Epidermal melanocyte (primary cell): ENCODE measurements around the gene CLNS1A.
A peak's percentile ranks its signal among the peaks of the same experiment; 100 is the strongest.
"Not testable (repeated sequence)": the region's sequence is repeated elsewhere in the genome, so short reads cannot be mapped to it uniquely, and the experiment has no call there.

Experiments
- DNase-seq: peaks from one replicate; pipeline ENCODE4 v3.0.0; 2011; ENCODE audit warnings: low spot score; ENCODE audit not compliant: insufficient read length

The CLNS1A gene

DNA sequence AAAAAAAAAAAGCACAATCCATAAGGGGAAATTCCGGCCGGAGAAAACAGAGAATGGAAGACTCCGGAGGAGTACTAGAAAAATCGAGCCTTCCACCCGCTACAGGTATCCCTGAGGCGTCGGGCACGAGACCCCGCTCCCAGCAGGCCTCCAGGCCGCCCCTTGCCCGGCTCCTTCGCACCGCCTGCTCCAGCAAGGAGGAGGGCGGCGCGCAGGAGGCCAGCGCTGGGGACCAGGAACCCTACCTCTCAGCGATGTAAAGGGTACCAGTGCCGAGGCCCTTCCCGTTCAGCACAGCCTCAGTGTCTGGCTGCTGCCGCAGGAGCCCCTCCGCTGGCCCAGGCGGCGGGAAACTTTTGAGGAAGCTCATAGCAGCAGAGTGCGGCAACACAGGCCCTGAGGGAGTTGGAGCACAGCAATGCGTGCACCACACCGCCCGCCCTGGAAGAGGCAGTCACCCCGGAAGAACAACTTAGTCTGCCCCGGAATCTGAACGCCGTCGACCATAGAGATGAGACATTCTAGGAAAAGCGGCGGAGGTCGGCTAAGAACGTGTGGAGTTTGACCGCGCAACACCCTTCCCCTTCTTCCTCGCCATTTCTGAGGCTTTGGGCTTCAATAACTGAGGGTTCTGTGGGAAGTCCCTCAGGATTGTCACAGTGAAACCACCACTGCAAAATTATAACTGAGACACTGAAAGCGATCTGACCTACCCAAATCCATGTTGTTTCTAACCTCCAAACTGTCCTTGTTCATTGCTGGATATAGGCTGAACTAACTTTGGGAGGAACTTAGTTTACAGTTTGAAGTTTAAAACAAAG is at the start of gene CLNS1A:
CLNS1A (minus strand) TSS at position 450 of the 821 bp plus-strand sequence; CDS start at position 370, 80 bp downstream.
- peak; percentile 30 for DNase-seq

GRCh38 chr11:77687088-77687487 is 49.5 kb upstream of the CLNS1A start:
- DNase-seq, result no peak

GRCh38 chr11:77677138-77677537 is 39.5 kb upstream of the CLNS1A start:
- DNase-seq, result no peak

DNA sequence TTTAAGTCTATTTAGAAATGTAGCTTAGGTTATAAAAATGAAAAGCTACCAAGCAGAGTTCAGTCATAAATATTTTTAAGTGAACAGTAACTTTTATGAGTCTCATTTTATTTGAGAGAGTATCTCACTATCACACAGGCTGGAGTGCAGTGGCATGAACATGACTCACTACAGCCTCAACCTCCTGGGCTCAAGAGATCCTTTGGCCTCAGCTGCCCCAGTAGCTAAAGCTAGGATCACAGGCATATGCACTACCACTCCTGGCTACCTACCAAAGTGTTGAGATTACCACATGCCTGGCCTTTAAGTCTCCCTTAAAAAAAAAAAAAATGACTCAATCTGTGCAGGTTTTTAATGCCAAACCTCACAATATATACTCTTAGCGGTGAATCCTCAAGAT is 34.7 kb upstream of the CLNS1A start:
- DNase-seq, result no peak

DNA sequence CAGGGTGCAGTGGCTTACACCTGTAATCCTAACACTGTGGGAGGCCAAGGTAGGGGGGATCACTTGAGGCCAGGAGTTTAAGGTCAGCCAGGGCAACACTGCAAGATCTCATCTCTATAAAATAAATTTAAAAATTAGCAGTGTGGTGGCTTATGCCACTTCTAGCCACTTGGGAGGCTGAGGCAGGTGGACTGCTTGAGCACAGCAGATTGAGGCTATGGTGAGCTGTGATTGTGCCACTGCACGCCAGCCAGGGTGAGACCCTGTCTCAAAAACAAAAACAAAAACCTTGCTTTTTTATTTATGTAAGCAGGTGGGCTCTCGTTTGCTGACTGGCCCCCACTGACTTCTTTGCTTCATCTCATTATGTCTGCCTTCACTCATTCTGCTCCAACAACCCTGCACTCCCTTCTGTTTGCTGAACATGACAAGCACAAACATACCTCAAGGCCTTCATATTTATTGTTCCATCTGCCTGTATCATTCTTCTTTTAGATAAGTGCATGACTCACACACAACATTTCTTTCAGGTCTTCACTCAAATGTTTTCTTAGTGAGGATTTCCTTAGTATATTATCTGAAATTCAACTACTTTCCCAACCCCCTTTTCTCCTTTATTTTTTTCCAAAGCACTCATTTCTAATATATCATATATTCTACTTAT is 32.4 kb upstream of the CLNS1A start:
- DNase-seq, result no peak

DNA sequence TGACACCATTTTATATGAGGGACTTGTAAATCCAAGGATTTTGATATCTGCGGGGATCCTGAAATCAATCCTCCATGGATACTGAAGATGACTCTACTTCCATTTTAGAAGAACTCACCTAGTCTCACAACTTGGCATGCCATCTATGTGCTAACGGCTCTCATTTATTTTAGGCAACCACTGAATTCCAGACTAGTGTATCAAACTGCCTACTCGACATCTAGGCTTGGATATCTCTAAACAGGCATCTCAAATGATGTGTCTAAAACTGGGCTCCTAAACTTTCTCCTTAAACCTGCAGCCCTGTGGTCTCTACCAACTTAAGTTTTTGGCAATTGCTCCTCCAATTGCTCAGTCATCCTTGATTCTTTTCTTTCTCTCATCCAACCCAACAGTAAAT is 31.2 kb upstream of the CLNS1A start:
- DNase-seq, result no peak

DNA sequence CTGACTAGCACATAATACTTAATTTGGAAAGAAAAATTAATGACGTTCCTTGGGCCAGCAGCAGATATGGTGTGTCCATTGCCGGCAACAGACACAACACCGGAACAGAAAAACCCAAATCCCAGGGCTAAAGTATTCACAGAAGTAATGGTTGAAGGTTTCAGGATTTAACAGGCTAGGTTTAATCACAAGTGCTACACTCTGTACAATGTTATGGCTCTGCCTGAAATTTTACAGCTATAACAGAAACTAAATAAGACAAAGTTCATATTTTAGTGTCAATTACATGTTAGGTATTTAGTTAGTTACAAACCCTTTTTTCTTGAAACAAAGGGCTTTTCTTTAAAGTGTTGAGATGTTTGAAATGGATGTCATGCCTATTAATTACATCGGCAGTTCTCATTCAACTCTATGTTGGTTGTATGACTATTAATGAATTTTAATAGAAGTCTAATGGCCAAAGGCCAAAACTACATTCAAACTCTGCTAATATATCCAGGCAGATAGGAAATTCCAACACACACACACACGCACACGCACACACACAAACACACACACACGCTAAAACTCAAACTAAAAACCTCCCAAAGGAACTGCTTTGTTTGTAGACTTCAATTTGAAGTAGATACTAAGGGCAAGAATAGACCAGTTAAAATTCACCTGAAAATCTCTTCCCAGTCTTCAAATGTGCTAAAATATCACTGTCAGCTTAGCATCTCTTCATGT is 27.8 kb upstream of the CLNS1A start:
- no peak for DNase-seq

DNA sequence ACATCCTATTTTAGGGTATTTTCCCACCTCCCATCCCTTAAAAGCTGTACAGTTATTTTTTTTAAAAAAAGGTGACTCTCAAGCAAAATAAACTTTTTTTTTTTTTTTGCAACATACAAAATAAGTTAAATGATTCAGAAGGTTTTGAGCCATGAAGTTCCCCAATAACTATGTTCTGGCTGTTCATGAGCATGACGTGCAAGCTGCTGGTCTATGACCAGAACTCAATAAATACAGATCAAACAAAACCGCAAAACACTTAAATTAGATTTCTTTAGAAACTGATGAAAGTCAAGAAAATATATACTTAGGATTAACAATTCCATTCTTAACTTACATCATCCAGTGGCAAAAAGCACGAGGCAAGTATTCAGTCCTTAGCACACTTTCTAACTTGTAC is 24.1 kb upstream of the CLNS1A start:
- no peak for DNase-seq

DNA sequence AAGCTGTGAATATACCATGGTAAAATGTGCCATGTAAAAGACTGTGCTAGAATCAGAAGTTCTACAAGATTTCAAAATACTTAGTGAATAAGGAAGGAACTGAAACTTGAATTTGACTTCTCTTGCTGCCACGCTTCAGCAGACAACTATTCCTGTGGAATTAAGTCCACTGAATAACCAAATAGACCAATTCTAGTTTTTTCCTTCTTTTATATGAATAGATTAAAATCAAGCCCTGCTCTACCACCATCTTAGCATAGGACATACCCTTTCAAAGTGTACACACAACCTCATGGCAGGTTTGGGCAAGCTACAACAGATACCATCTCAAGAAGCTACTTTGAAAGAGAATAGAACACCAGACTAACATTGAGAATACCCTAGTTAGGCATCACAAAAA is 23.4 kb upstream of the CLNS1A start:
- DNase-seq, result no peak

DNA sequence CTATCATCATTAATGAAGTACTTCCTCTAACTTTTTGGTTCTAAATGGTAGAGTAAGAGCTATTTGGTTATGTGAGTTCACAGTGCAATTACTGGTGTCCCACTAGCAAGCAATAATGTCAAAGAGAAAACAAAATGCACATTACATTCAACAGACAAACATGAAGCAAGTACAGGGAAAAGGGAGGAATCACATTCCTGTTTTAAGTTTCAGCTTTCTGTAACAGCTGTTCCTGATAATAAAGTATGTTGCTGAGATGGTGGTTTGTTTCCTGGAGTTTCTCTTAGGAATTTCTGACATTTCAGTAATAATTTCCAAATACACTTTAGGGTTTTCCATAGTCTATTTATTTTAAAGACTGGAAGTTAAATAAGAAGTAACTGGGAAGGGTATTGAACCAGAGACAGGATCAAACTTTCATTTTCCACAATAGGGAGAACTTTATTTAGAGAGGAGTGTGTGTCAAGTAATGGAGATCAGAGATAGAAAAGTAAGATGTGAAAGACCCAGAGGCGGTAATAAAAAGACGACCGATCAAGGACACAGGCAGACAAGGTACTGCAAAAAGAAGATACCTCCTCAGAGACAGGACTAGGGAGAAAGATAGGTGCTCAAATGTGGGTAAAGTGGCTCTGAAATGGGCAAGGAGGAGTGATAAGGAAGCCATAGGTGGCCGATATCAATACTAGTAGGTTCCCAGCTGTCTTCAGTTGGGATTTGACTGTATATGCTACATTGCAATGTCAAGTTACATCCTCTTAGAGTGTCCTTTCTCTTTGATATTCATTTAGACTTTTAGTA is 20.8 kb upstream of the CLNS1A start:
- DNase-seq, result no peak

DNA sequence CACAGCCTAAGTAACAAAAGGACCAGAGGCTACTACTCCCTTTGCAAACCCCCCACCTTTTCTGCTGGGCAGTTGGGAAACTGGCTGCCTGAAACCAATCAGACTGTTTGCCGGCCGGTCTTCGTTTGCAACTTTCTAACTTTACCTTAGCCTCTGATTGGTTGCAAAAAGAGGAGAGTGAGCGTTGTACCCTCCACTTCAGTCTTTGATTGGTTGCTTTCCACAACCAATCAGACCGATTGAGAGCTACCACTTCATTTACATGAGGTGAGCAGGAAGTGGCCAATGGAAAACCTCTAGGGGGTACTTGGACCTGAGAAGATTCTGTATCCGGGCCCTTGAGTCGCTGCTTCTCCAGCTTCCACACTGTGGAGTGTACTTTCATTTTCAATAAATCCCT is 18.8 kb upstream of the CLNS1A start:
- no peak for DNase-seq

- DNase-seq, result no peak
Measured at GRCh38 chr11:77654770-77655434, 17.3 kb upstream of the CLNS1A start.

GRCh38 chr11:77650123-77650522 is 12.5 kb upstream of the CLNS1A start:
- no peak for DNase-seq

DNA sequence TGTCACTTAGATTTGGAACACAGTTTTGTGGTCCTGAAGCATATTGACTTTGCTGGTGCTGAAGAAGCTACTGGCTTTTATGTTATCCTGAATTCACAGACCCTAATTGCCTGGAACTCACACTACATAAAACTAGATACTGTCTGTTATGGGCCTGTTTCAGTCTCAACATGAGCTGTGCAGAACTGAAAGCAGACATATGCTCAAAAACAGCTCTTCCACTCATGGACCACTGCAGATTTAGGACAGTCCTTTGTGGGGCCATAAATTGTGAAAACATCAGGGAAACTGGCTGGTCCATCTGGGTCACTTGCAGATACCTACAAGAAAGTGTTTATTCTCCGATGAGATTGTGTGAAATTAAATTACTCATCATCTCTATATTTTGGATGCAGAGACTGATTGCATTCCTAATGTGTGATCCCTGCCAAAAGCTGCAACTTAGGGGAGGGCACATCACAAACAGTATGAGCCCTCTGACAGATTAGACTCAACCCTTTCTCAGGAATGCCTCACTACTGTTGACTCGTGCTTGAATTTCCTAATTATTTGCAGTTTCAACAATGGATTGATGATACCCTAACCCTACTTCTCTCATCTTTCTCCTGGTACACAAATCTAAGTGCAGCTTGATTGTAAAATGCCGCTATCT is 10.2 kb upstream of the CLNS1A start:
- no peak for DNase-seq

DNA sequence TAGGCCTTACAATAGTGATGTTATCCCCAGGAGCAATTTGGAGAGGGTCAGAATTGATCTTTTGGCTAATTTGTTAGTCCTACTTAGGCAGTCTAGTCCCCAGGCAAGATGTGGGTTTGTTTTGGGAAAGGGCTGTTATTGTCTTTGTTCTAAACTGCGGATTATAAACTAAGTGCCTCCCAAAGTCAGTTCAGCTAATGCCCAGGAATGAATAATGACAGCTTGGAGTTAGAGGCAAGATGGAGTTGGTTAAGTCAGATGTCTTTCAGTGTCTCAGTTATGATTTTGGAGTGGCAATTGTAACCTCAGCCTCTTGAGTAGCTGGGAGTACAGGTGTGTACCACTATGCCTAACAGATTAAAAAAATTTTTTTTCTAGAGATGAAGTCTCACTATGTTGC is 7.3 kb upstream of the CLNS1A start:
- DNase-seq, result no peak

DNA sequence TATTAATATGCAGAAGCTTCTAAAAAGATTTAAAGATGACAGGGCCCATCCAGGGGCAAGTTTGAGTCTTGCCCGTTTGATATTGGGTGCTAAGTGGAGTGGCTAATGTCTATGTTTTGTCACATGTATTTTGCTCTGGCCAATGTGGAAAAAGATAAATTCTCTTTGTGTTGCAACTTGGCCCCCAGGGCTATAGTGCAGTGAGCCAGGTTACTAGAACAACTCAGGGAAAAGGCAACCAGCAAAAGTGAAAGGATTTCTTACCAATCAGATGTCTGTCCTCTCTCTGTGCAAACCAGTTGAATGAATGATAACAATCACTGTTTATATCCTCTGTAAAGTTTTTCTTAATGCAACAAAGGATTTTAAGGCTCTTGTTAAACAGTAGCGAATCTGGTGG is 4.6 kb upstream of the CLNS1A start:
- DNase-seq, result no peak

- DNase-seq, result no peak
Measured at GRCh38 chr11:77636731-77637344, 756 bp downstream of the CLNS1A start.

DNA sequence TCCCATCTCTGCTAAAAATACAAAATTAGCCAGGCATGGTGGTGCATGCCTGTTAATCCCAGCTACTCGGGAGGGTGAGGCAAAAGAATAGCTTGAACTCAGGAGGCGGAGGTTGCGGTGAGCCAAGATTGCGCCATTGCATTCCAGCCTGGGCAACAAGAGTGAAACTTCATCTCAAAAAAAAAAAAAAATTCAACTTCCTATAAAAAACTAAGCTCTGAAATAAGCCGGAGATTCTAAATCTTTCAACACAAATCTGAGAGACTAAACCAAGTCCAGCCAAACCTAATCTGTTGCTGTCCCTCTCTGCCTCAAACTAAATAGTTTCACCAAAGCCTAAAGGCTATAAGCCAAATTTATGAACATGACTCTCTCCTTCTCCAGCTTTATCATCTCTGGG is 3.7 kb downstream of the CLNS1A start:
- not testable (repeated sequence) for DNase-seq

DNA sequence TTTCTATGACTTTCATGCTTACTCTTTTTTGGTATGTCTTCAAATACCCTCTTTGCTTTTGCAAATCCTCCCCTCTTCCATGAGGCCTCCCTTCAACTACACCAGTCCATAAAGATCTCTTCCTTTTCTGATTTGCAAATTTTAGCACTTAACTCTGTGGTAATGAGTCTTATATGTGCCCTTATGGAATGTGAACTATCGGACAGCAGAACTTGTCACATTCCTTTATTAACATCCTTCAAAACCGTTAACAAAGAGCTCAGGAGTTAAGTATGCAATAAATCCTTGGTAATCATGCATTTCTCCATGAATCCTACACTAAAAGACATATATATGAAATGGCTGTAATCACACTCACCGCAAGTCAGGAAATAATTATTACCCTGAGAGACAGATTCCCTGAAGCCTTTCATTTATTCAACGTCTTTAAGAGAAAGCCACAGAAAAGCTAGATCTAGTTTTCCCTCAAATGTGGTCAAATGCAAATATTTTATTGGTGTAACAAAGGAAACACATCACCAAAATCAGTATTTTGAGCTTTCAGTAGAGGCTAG is 7.4 kb downstream of the CLNS1A start:
- DNase-seq, result no peak
